ENCODE data around the gene AQP9. TPM values are rescaled to one million over a fixed set of nuclear protein-coding genes. Genes with fewer than 3 reads are reported as not detected.

AQP9 gene
- total RNA-seq, 1 donor from 2014 or later: 0.13 TPM

GRCh38 chr15:58223432-58223831 lies 85.3 kb downstream of the AQP9 start:
- DNase-seq (ENCODE audit: low read depth): no peak

- peak; percentile 82 for DNase-seq (ENCODE audit: low read depth)
These were observed 85.9 kb downstream of the AQP9 start for GRCh38 chr15:58224068-58224467.

- peak; percentile 88 for DNase-seq (ENCODE audit: low read depth)
These were observed 89.7 kb downstream of the AQP9 start for GRCh38 chr15:58227706-58228543.

DNA sequence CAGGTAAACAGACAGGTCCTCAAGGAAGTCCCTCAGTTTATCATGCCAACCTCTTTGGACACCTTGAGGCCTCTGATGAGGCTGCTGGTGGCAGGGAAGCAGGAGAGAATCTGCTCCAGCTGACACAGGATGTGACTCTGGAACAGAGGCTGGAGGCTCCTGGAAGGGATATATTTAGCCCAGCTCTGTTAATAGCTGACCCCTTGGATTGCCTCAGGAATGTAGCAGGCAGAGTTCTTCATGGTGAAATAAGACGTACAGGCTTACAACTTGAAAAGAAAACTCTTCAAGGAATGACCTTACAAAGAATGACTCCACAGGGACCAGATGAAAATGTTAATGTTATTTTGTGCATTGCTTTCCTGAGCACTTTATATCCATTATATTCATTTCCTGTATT lies 90.5 kb downstream of the AQP9 start:
- DNase-seq (ENCODE audit: low read depth): peak; percentile 88

GRCh38 chr15:58229297-58229768 lies 91.2 kb downstream of the AQP9 start:
- DNase-seq (ENCODE audit: low read depth): peak; percentile 73

- peak; percentile 95 for DNase-seq (ENCODE audit: low read depth)
These were observed 94.3 kb downstream of the AQP9 start for GRCh38 chr15:58232281-58233065.

DNA sequence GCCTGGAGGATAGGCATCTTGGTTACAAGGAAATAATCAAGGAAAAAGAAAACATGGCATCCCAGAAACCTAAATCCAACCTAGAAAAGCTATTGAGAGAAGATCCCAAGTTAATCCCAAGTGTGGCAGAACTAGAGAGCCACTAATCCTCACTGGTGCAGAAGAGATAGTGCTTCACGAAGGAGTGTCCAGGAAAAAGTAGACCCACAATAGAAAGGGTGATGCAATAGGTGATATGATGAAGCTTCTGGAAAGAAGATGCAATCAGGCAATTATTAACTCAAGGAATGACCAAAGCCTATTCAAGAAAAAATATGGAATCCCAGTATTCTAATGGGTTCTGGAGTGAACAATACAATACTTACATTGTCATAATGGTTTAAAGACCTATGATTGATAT lies 95.2 kb downstream of the AQP9 start:
- DNase-seq (ENCODE audit: low read depth): no peak

Other genes starting within 250 kb of the AQP9 start
- gene ALDH1A2, start 72.7 kb upstream of the AQP9 start, total RNA-seq: 2.9 and 5.9 TPM in 2 replicates

All from myocyte (in vitro differentiated cells).